AG04450 (cell line): ENCODE data around the gene SUN3. TPM values are rescaled to one million over a fixed set of nuclear protein-coding genes. Genes with fewer than 3 reads are reported as not detected.
"Not testable (repeated sequence)": the region's sequence is repeated elsewhere in the genome, so short reads cannot be mapped to it uniquely, and the experiment has no call there.

Source experiments
- CTCF ChIA-PET: fragments of 300-600, 350-600 bp; formaldehyde crosslinking; extraction: SDS; loops from one replicate; lab custom pipeline; 2022; ENCODE audit warnings: antibody characterized with exemption, inconsistent platforms; lab: Charles Lee
- POLR2A ChIA-PET: fragments of 350-600 bp; formaldehyde crosslinking; extraction: SDS; loops from one replicate; lab custom pipeline; 2021; ENCODE audit warnings: antibody characterized with exemption, inconsistent platforms; lab: Yijun Ruan, JAX
- DNase-seq: peaks from one replicate; pipeline ENCODE4 v3.0.0-alpha.2; 2011; ENCODE audit warnings: low read depth, low spot score
- H3K27ac ChIP-seq: one replicate; pipeline ENCODE4 v1.5.1; 2012; ENCODE audit warnings: low read depth, low read length, control low read depth
- H3K27me3 ChIP-seq: one replicate; pipeline ENCODE4 v1.6.0; 2012; ENCODE audit warnings: low read length; ENCODE audit not compliant: control insufficient read depth, insufficient read depth
- H3K4me3 ChIP-seq: 2 replicates; pipeline ENCODE4 v1.5.1; 2011; ENCODE audit warnings: mild to moderate bottlenecking, low read depth, low read length, control low read depth
- H3K9me3 ChIP-seq: 2 replicates; pipeline ENCODE4 v1.5.1; 2012; ENCODE audit warnings: low read length; ENCODE audit not compliant: control insufficient read depth, insufficient read depth
- CTCF ChIP-seq: IDR thresholded peaks from 2 replicates; pipeline ENCODE4 v1.5.1; 2011; ENCODE audit warnings: low read depth, low read length, control low read depth, inconsistent platforms
- polyA plus RNA-seq: library from polyadenylated mRNA; depleted of rRNA; stranded (reverse); fragments of >200 nt; gene quantifications from 2 replicates; pipeline ENCODE4 v1.2.3, GENCODE V29; 2011

The SUN3 gene
- polyA plus RNA-seq, 1 experiment, result not detected

DNA sequence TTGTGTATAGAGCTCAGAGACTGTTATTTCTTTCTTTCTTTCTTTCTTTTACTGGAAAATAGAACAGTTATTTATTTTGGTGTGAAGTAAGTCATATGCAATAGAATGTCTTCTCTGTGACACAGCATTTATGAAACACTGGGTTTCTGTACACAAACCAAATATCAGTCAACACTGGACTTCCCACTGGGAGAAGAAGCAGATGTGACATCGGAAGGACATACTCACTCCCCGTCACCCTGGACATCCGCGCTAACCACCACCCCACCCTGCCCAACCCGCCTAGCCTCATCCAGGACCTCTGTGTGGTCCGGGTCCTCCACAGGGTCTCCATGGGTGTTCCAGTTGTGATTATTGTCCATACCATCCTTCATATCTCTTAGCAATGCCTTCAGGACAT, 22.0 kb downstream of the SUN3 start:
- ChIA-PET CTCF (interaction anchor here (0.7 to 2.1 kb wide), 2 partner anchors 15 to 103 kb away, joined by 3 to 10 read pairs; no protein-coding TSS in a partner anchor), POLR2A (no interaction called here)
- DNase-seq, result no peak
- no peak for TF ChIP-seq CTCF
- Histone ChIP-seq H3K4me3 (no peak overlapping the region), H3K27ac (no peak overlapping the region), H3K9me3 (no peaks in the 10 kb centered on the region; the same call in 1 of the 2 replicates), H3K27me3 (no peaks in the 10 kb centered on the region)

GRCh38 chr7:48004638-48005037, 24.3 kb downstream of the SUN3 start:
- TF ChIP-seq CTCF, result no peak
- CTCF ChIA-PET, result interaction anchor here (0.8 to 1.4 kb wide), 3 partner anchors 13 to 106 kb away, joined by 3 to 5 read pairs (median 3); no protein-coding TSS in a partner anchor
- Histone ChIP-seq H3K4me3 (no peak overlapping the region), H3K27me3 (no peaks in the 10 kb centered on the region), H3K27ac (no peak overlapping the region), H3K9me3 (no peaks in the 10 kb centered on the region; the same call in 1 of the 2 replicates)
- DNase-seq, result no peak
- POLR2A ChIA-PET, result no interaction called here

DNA sequence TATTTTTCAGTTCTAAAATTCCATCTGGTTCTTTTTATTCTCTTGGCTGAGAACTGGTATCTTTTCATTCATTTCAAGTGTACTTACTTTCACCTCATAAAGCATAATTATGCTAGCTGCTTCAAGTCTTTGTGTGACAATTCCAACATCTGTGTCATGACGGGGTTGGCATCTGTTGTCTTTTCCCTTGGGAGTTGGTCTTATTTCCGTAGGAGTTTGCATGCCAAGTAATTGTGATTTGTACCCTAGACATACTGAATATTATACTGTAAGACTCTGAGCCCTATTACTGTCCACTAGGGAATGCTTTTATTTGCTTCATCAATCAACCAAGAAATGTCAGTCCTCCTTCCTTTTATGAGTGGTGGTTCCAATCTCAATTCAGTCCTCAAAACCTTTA, 24.9 kb downstream of the SUN3 start:
- TF ChIP-seq CTCF, result no peak
- Histone ChIP-seq H3K9me3 (no peaks in the 10 kb centered on the region; the same call in 1 of the 2 replicates), H3K4me3 (no peak overlapping the region), H3K27me3 (no peaks in the 10 kb centered on the region), H3K27ac (no peak overlapping the region)
- ChIA-PET POLR2A (no interaction called here), CTCF (interaction anchor here (0.9 to 1.4 kb wide), 2 partner anchors 12 to 16 kb away, joined by 3 to 5 read pairs; no protein-coding TSS in a partner anchor)
- no peak for DNase-seq

- H3K27ac ChIP-seq, DNase-seq, H3K27me3 ChIP-seq, POLR2A ChIA-PET, H3K4me3 ChIP-seq, H3K9me3 ChIP-seq: not testable (repeated sequence)
- CTCF ChIA-PET, result interaction anchor here (0.7 to 2.8 kb wide), 3 partner anchors 9 to 110 kb away, joined by 3 to 15 read pairs (median 8); no protein-coding TSS in a partner anchor
Measured at GRCh38 chr7:48000164-48000563, 28.7 kb downstream of the SUN3 start.

DNA sequence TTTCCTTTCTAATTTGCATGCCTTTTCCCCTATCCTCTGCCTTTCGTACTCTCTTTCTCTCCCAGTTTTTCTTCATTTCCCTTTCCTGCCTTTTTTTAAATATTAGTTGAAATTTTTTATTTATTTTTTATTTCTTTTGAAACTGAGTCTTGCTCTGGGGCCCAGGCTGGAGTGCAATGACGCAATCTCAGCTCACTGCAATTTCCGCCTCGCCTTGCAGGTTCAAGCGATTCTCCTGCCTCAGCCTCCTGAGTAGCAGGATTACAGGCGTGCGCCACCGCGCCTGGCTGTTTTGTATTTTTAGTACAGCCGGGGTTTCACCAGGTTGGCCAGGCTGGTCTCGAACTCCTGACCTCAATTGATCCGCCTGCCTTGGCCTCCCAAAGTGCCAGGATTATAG, 29.5 kb downstream of the SUN3 start:
- ChIA-PET POLR2A (no interaction called here), CTCF (interaction anchor here (0.8 to 2.8 kb wide), 4 partner anchors 8 to 111 kb away, joined by 3 to 15 read pairs (median 6); no protein-coding TSS in a partner anchor)
- H3K27me3 ChIP-seq, result no peaks in the 10 kb centered on the region
- no peak overlapping the region for H3K27ac ChIP-seq
- DNase-seq, result no peak
- no peaks in the 10 kb centered on the region; the same call in 1 of the 2 replicates for H3K9me3 ChIP-seq
- no peak for TF ChIP-seq CTCF
- no peak overlapping the region for H3K4me3 ChIP-seq
